ENCODE measurements around the gene PRELID2.
"Not testable (repeated sequence)": the region's sequence is repeated elsewhere in the genome, so short reads cannot be mapped to it uniquely, and the experiment has no call there.

The PRELID2 gene

GRCh38 chr5:145752534-145752933, 82.6 kb downstream of the PRELID2 start:
- DNase-seq, result no peak

GRCh38 chr5:145750199-145750598, 84.9 kb downstream of the PRELID2 start:
- DNase-seq, result no peak

- no peak for DNase-seq
These were observed 91.6 kb downstream of the PRELID2 start for GRCh38 chr5:145743396-145744061.

- no peak for DNase-seq
These were observed 95.3 kb downstream of the PRELID2 start for GRCh38 chr5:145739843-145740242.

GRCh38 chr5:145738227-145738626, 96.9 kb downstream of the PRELID2 start:
- no peak for DNase-seq

- DNase-seq, result no peak
These were observed 97.6 kb downstream of the PRELID2 start for GRCh38 chr5:145737578-145737977.

GRCh38 chr5:145729956-145730355, 105.2 kb downstream of the PRELID2 start:
- DNase-seq, result not testable (repeated sequence)

GRCh38 chr5:145723516-145723915, 111.6 kb downstream of the PRELID2 start:
- no peak for DNase-seq

- DNase-seq, result no peak
These were observed 116.2 kb downstream of the PRELID2 start for GRCh38 chr5:145718956-145719355.

- DNase-seq, result no peak
These were observed 119.7 kb downstream of the PRELID2 start for GRCh38 chr5:145715412-145715811.

GRCh38 chr5:145712245-145712644, 122.9 kb downstream of the PRELID2 start:
- no peak for DNase-seq

GRCh38 chr5:145711417-145711816, 123.7 kb downstream of the PRELID2 start:
- DNase-seq, result no peak

All from amygdala (tissue), 56 donors.